NCI-H128 (cell line): Measurements from ENCODE around the gene NDRG4.

ENCODE experiments used
- DNase-seq: peaks from one replicate; lab custom pipeline; 2025; ENCODE audit not compliant: unreplicated experiment; lab: John Stamatoyannopoulos, UW

The NDRG4 gene

GRCh38 chr16:58537124-58537906 lies 37.4 kb downstream of the NDRG4 start:
- no peak for DNase-seq

- DNase-seq = no peak
Measured at GRCh38 chr16:58541711-58542110, 41.8 kb downstream of the NDRG4 start.

- DNase-seq = no peak
Measured at GRCh38 chr16:58542291-58542690, 42.3 kb downstream of the NDRG4 start.

- DNase-seq = no peak
Measured at GRCh38 chr16:58543685-58544084, 43.7 kb downstream of the NDRG4 start.

- DNase-seq = no peak
Measured at GRCh38 chr16:58548378-58548777, 48.4 kb downstream of the NDRG4 start.

- DNase-seq = no peak
Measured at GRCh38 chr16:58551496-58551895, 51.6 kb downstream of the NDRG4 start.

- DNase-seq = no peak
Measured at GRCh38 chr16:58556678-58557077, 56.7 kb downstream of the NDRG4 start.
